ENCODE results near the gene RCE1.

DNA sequence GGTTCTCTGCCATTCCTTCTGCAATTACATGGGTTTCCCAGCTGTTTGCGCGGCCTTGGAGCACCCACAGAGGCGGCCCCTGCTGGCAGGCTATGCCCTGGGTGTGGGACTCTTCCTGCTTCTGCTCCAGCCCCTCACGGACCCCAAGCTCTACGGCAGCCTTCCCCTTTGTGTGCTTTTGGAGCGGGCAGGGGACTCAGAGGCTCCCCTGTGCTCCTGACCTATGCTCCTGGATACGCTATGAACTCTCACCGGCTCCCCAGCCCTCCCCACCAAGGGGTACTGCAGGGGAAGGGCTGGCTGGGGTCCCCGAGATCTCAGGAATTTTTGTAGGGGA lies 2.6 kb downstream of the RCE1 start:
- TF ChIP-seq CTCF (IDR thresholded peaks at IDR 0.05; ENCODE audit: extremely low read depth in 1 of 2, insufficient read depth in 1 of 2, low read depth in 1 of 2, low read length in 2 of 2) (no peak), POLR2AphosphoS5 (IDR thresholded peaks at IDR 0.05; ENCODE audit: insufficient read depth, low read depth, low read length) (no peak), POLR2A (IDR thresholded peaks at IDR 0.05; ENCODE audit: low read depth, low read length) (no peak), MYC (IDR thresholded peaks at IDR 0.05; ENCODE audit: low read depth, low read length) (no peak)

All from endothelial cell of umbilical vein (primary cell).